AG10803 (cell line): ENCODE data around the gene AGER.
"Not testable (repeated sequence)": the region's sequence is repeated elsewhere in the genome, so short reads cannot be mapped to it uniquely, and the experiment has no call there.

Experiments
- DNase-seq: peaks from one replicate; pipeline ENCODE4 v3.0.0; 2010; ENCODE audit warnings: low read depth
- H3K4me3 ChIP-seq: 2 replicates; pipeline ENCODE4 v1.5.1; 2011; ENCODE audit warnings: mild to moderate bottlenecking, low read length, control low read depth
- CTCF ChIP-seq: conservative IDR thresholded peaks from 2 replicates; pipeline ENCODE4 v1.5.1; 2011; ENCODE audit warnings: mild to moderate bottlenecking, low read length, control low read depth, inconsistent platforms

Gene AGER

GRCh38 chr6:32148289-32149091 lies 35.6 kb downstream of the AGER start:
- DNase-seq = no peak
- TF ChIP-seq CTCF = no peak
- no peak overlapping the region for H3K4me3 ChIP-seq

- H3K4me3 ChIP-seq = no peak overlapping the region
- DNase-seq = no peak
- TF ChIP-seq CTCF = no peak
These were observed 36.5 kb downstream of the AGER start for GRCh38 chr6:32147401-32148132.

GRCh38 chr6:32146687-32147086 lies 37.4 kb downstream of the AGER start:
- DNase-seq = no peak
- no peak overlapping the region for H3K4me3 ChIP-seq
- no peak for TF ChIP-seq CTCF

- no peak for DNase-seq
- H3K4me3 ChIP-seq = no peak overlapping the region
- TF ChIP-seq CTCF = no peak
These were observed 37.8 kb downstream of the AGER start for GRCh38 chr6:32146287-32146686.

- H3K4me3 ChIP-seq, DNase-seq: not testable (repeated sequence)
These were observed 39.8 kb downstream of the AGER start for GRCh38 chr6:32144238-32144637.

GRCh38 chr6:32140420-32141046 lies 43.5 kb downstream of the AGER start:
- H3K4me3 ChIP-seq = no peak overlapping the region
- DNase-seq = no peak
- TF ChIP-seq CTCF = no peak

- no peak overlapping the region for H3K4me3 ChIP-seq
- no peak for TF ChIP-seq CTCF
- DNase-seq = no peak
These were observed 44.5 kb downstream of the AGER start for GRCh38 chr6:32139590-32139989.
